GM21528 (cell line): ENCODE data around the gene MAML2.
"Not testable (repeated sequence)": the region's sequence is repeated elsewhere in the genome, so short reads cannot be mapped to it uniquely, and the experiment has no call there.

Experiments
- ATAC-seq: cut with Tn5 transposase; IDR thresholded peaks from one replicate; pipeline ENCODE4 v1.9.1; 2021; ENCODE audit warnings: mild to moderate bottlenecking, moderate library complexity; ENCODE audit not compliant: unreplicated experiment, low FRiP score

Gene MAML2

GRCh38 chr11:96196181-96196662, 146.8 kb downstream of the MAML2 start:
- ATAC-seq: no peak

DNA sequence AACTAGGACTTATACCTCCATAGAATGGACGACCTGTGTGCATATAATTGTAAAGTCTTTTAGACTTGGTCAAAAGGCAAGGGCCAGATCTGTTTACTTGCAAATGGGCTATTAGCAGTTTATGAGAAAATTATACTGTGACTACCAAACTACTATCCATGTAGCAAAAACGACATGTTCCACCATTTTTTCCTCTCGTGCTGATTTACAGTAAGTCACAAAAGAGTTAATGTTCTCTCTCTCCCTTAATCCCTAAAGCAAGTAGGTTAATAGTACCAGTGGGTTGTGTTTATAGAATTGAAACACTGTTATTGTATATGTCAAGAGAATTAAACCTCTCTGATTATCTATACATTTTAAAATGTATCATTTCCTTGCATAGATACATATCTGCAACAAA, 147.3 kb downstream of the MAML2 start:
- ATAC-seq: no peak

GRCh38 chr11:96194581-96195374, 148.2 kb downstream of the MAML2 start:
- no peak for ATAC-seq

DNA sequence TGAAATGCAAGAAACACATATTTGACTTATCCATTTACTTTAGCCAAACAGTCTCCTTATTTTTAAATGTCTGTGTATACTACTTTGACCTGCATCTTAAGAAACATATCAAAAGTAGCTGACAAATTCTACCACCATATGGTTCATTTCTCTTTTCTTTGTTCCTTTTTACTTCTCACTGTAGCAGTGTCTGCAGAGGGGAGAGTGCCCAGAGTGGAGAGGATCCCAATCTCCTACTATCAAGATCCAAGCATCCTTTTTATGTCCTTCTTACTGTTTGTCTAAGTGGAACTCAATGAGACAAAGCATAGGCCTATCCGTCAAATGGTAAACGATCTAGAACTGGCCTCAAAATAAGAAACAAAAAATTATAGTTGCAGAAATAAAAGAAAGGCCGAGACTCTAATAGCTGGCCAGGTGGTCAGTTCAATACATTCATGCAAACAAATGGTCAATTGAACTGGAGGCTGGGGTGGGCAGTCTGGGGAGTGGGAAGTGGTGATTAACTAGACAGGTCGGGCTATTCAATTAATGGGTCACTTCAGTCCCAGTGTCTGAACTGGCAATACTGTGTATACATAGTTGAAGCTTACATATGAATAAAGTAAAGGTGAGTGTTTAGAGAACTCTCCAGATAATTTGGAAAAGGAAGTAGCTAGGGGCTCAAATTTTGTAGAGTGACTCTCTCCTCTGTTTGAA, 149.1 kb downstream of the MAML2 start:
- ATAC-seq: no peak

GRCh38 chr11:96191752-96192151, 151.2 kb downstream of the MAML2 start:
- no peak for ATAC-seq

GRCh38 chr11:96189351-96189750, 153.6 kb downstream of the MAML2 start:
- no peak for ATAC-seq

- peak; percentile 51 for ATAC-seq
These were observed 154.6 kb downstream of the MAML2 start for GRCh38 chr11:96188243-96189006.

DNA sequence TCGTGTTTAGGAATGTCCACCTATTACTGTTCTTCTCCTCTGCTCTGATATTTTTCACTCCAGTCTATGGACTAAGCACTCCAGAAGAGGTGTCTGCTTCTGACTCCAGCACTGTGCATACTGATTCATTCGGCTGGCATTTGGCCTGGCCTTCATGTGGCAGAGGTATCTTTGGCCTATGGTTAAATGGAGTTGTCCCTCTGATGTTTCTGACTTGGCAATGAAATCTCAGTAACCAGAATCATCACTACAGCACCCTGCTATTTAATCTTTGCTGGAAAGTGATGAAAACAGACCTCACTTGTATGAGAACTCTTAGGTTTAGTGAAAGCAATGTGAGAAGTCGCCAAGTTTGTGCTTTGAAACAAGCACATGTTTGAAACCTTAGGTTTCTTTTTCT, 155.2 kb downstream of the MAML2 start:
- no peak for ATAC-seq

GRCh38 chr11:96186806-96187205, 156.2 kb downstream of the MAML2 start:
- no peak for ATAC-seq

DNA sequence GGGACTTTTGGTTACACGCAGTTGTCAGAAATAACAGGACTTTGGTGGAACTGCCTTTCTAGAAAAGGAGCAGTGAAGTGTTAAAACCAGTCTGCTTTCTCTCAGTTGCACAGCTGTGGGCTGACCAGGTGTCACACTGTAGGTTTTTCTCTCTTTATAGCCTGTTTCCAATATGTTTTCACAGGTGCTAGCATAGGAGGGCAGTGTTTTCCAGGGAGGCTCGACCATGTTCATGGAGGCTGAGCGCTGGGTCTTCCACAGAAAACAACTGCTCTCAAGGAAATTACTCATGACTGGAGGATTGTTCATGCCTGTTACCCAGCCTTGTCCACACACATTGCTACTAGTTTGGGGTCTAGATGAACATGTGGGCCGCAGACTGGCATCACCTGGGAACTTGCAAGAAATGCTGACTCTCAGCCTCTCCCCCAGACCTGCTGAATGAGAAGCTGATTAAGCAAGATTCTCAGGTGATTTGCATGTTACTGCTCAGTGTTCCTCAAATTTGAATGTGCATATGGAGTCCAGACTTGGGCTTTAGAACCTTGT, 157.7 kb downstream of the MAML2 start:
- peak; percentile 76 for ATAC-seq

DNA sequence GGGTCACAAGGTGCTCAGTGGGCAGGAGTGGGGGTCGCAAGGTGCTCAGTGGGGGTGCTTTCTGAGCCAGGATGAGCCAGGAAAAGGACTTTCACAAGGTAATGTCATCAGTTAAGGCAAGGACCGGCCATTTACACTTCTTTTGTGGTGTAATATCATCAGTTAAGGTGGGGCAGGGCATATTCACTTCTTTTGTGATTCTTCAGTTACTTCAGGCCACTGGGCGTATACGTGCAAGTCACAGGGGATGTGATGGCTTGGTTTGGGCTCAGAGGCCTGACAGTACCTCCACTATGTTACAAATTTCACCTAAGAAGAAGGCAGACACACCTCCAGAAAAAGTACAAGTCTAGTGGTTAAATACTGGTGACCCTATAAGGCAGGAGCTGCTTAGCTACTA, 162.1 kb downstream of the MAML2 start:
- not testable (repeated sequence) for ATAC-seq

- no peak for ATAC-seq
These were observed 162.7 kb downstream of the MAML2 start for GRCh38 chr11:96180341-96180740.

DNA sequence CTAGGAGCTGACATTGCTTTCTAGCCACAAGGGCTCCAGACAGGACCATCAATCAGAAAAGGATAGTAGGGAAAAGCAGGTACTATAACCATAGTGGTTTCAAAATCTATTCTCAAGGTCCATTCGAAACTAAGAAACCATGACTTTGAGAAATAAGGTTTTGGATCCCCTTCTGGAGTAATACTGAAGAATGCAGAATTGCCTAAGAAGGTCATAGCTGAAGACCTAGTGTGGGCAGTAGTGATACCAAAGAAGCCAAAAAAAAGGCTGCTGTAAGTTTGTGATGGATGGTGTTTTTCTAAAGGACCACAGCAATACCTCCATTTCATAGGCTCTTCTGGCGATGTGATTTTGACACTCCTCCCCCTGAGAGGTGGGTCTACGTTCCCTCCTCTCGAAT, 163.1 kb downstream of the MAML2 start:
- peak; percentile 53 for ATAC-seq

DNA sequence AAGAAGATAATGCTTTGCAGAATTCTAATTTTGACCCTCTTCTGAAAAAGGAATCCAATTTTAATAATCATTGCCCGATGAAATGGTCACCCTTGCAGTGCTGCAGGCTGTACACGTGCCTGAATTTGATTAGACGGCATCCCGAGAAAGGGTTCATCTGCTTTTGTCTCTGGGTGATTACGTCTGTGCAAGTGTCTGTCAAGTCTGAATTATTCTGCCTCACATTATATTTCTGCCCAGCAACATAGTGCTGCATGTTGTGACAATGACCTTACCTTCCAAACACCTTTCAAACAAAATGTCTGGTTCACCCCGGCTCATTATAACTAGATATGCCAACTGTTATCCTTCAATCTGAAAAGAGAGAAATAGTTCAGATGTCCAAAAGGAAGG, 164.1 kb downstream of the MAML2 start:
- no peak for ATAC-seq

GRCh38 chr11:96178049-96178886, 164.7 kb downstream of the MAML2 start:
- ATAC-seq: no peak

DNA sequence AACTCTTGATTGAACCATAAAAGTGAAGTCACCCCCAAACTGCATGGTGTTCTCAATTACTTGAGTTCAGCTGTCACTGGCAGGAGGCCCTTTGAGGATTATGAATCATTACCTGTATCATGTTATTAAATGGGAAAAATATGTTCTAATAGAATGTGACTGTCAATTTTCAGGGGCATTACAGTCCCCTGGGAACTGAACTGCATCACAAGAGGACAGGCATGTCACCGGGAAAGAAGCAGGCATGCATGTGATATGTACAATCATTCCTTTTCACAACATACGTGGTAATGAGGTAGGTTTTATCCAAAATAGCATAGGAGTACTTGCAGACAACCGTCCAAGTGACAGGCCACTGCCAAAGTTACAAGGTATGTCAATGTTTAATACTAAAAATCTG, 165.8 kb downstream of the MAML2 start:
- ATAC-seq: no peak

DNA sequence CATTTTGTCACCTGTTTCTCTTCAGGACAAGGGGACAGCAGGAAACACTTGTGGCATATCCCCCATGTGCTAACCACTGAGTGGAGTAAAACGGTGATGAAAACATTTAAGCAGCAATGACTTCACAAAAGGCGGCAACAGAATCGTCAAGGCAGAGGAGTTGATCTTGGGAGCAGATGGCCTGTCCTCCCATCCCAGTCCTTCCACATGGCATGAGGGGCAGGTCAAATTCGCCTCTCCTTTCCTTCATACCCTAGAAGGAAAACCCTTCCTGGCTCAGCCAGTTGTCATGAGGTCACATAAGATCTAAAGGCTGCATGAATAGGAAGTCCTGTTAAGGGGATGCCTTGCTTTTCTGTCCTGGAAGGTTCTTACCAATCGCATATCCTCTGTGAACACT, 169.1 kb downstream of the MAML2 start:
- no peak for ATAC-seq

GRCh38 chr11:96173422-96173821, 169.6 kb downstream of the MAML2 start:
- no peak for ATAC-seq

DNA sequence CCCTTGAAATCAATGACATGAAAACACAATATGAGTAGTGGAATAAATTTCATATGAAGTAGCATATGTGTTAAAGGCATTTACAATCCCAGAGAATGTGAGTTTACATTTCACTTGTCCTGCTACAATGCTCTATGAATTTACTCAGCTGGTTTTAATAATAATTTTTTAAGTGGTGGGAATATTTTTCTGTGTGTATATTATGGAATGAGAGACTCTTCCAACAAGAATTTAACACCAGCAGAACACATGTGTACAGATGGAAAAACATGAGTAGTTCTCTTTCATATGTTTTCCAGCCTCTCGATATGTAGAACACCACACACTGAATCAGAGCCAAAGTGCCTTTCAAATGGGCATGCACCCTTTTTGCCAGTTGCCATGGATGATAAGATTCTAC, 170.4 kb downstream of the MAML2 start:
- ATAC-seq: no peak

GRCh38 chr11:96169250-96169649, 173.7 kb downstream of the MAML2 start:
- no peak for ATAC-seq
